Endothelial cell of umbilical vein (primary cell): ENCODE results near the gene ERAP2. TPM values are rescaled to one million over a fixed set of nuclear protein-coding genes. Genes with fewer than 3 reads are reported as not detected.

Source experiments
- BruUV-seq: library from RNA; stranded (reverse); fragments of 400-500 nt; replicated peaks from 2 replicates; lab custom pipeline; 2021; lab: Mats Ljungman, UMichigan
- CTCF ChIA-PET: fragments of 300-600, 350-600 bp; sonication (Branson Sonifier 250); formaldehyde crosslinking; loops from one replicate; lab custom pipeline; 2021; ENCODE audit warnings: antibody characterized with exemption, inconsistent platforms; lab: Charles Lee
- POLR2A ChIA-PET: fragments of 300-600, 350-600 bp; sonication (Branson Sonifier 250); formaldehyde crosslinking; loops from one replicate; lab custom pipeline; 2021; ENCODE audit warnings: antibody characterized with exemption, inconsistent platforms; lab: Charles Lee
- DNase-seq: peaks from one replicate; pipeline ENCODE4 v3.0.0-alpha.2; 2011; ENCODE audit warnings: low read depth, low spot score
- FAIRE-seq: peaks from 2 replicates; lab custom pipeline; 2011; peaks lifted over from hg19 to GRCh38; lab: Jason Lieb, UNC
- H2AFZ ChIP-seq: 2 replicates; pipeline ENCODE4 v1.6.0; 2012; ENCODE audit warnings: low read depth, low read length, control low read depth, inconsistent platforms
- H3K27ac ChIP-seq: 2 replicates; pipeline ENCODE4 v1.5.1; 2011; ENCODE audit warnings: low read depth, mild to moderate bottlenecking, control low read depth, low read length, moderate library complexity; ENCODE audit not compliant: insufficient read depth
- H3K27me3 ChIP-seq, 2 experiments: 2 replicates each; pipeline versions ENCODE4 v1.6.0 to v1.6.1; 2011; ENCODE audit warnings: low read length in 2 of 2, mixed read lengths in 1 of 2; ENCODE audit not compliant: control insufficient read depth in 2 of 2, insufficient read depth in 2 of 2
- H3K36me3 ChIP-seq, 2 experiments: 2 replicates in 1 of 2; 3 replicates in 1 of 2; pipeline ENCODE4 v1.5.1; 2011; ENCODE audit warnings: low read length in 2 of 2, mild to moderate bottlenecking in 1 of 2, moderate library complexity in 1 of 2; ENCODE audit not compliant: control insufficient read depth in 2 of 2, insufficient read depth in 2 of 2; ENCODE audit errors: extremely low read depth in 1 of 2
- H3K4me1 ChIP-seq: 3 replicates; pipeline ENCODE4 v1.5.1; 2011; ENCODE audit warnings: mild to moderate bottlenecking, low read length; ENCODE audit not compliant: control insufficient read depth, insufficient read depth; ENCODE audit errors: extremely low read depth
- H3K4me2 ChIP-seq: 2 replicates; pipeline ENCODE4 v1.6.1; 2011; ENCODE audit warnings: low read length, control low read depth, mixed read lengths; ENCODE audit not compliant: insufficient read depth
- H3K4me3 ChIP-seq, 3 experiments: fragments of 200-600 bp in 1 of 3; sonication (generic), shearing (Covaris generic) in 1 of 3; replicated peaks in 1 of 3; 2 replicates each; pipeline ENCODE4 v1.5.1; 2011 to 2016; ENCODE audit warnings: control low read depth in 3 of 3, low read length in 3 of 3, mild to moderate bottlenecking in 2 of 3, inconsistent platforms in 1 of 3, low read depth in 1 of 3, moderate library complexity in 1 of 3; ENCODE audit not compliant: insufficient read depth in 1 of 3
- H3K79me2 ChIP-seq: 2 replicates; pipeline ENCODE4 v1.6.0; 2012; ENCODE audit warnings: low read length, inconsistent platforms; ENCODE audit not compliant: control insufficient read depth, insufficient read depth
- H3K9ac ChIP-seq: replicated peaks from 2 replicates; pipeline ENCODE3; 2011; ENCODE audit warnings: low read length, control low read depth; ENCODE audit not compliant: insufficient read depth; ENCODE audit errors: extremely low read depth
- H3K9me1 ChIP-seq: replicated peaks from 3 replicates; pipeline ENCODE4 v1.6.0; 2011; ENCODE audit warnings: mild to moderate bottlenecking, low read length; ENCODE audit not compliant: control insufficient read depth, insufficient read depth; ENCODE audit errors: extremely low read depth
- H3K9me3 ChIP-seq: replicated peaks from 2 replicates; pipeline ENCODE4 v1.5.1; 2012; ENCODE audit warnings: low read length, inconsistent platforms; ENCODE audit not compliant: control insufficient read depth, insufficient read depth
- H4K20me1 ChIP-seq: replicated peaks from 2 replicates; pipeline ENCODE3; 2011; ENCODE audit warnings: mild to moderate bottlenecking, low read length; ENCODE audit not compliant: control insufficient read depth, insufficient read depth; ENCODE audit errors: extremely low read depth
- CTCF ChIP-seq, 2 donors: IDR thresholded peaks; 1 replicate in 1 of 2; 2 replicates in 1 of 2; pipeline ENCODE4 v1.5.1; 2011; ENCODE audit warnings: low read length in 2 of 2, mild to moderate bottlenecking in 2 of 2, moderate library complexity in 2 of 2, control low read depth in 1 of 2, inconsistent platforms in 1 of 2, low read depth in 1 of 2; ENCODE audit not compliant: insufficient read depth in 1 of 2; ENCODE audit errors: extremely low read depth in 1 of 2
- EZH2 ChIP-seq: IDR thresholded peaks from 2 replicates; pipeline ENCODE4 v1.6.1; 2012; ENCODE audit warnings: borderline replicate concordance, low read depth, mild to moderate bottlenecking, moderate library complexity, low read length, inconsistent platforms; ENCODE audit not compliant: severe bottlenecking
- FOS ChIP-seq: IDR thresholded peaks from 2 replicates; pipeline ENCODE4 v1.6.1; 2011; ENCODE audit warnings: mild to moderate bottlenecking, low read length, moderate library complexity, borderline replicate concordance; ENCODE audit not compliant: insufficient read depth
- GATA2 ChIP-seq: IDR thresholded peaks from 2 replicates; pipeline ENCODE4 v1.7.0; 2011; ENCODE audit warnings: low read depth, mild to moderate bottlenecking, moderate library complexity, mixed read lengths, low read length; ENCODE audit not compliant: insufficient read length, insufficient read depth
- JUN ChIP-seq: IDR thresholded peaks from 2 replicates; pipeline ENCODE4 v1.6.1; 2011; ENCODE audit warnings: borderline replicate concordance, low read depth; ENCODE audit not compliant: insufficient read length, insufficient read depth
- MYC ChIP-seq: IDR thresholded peaks from one replicate; pipeline ENCODE4 v1.6.1; 2011; ENCODE audit warnings: mild to moderate bottlenecking, low read depth, low read length
- POLR2A ChIP-seq: IDR thresholded peaks from 2 replicates; pipeline ENCODE4 v1.6.1; 2012; ENCODE audit warnings: low read depth, mild to moderate bottlenecking, control low read depth, low read length
- POLR2AphosphoS5 ChIP-seq: IDR thresholded peaks from 2 replicates; pipeline ENCODE4 v1.6.1; 2012; ENCODE audit warnings: low read depth, mild to moderate bottlenecking, control low read depth, low read length, moderate library complexity; ENCODE audit not compliant: insufficient read depth
- dilution Hi-C: fragments of 300-500 bp; cut with MboI; formaldehyde crosslinking; loops from one replicate; pipeline ENCODE4 v1.15.0; 2019; ENCODE audit warnings: low sequenced_read_pairs; ENCODE audit not compliant: extremely low pct_ligation_motif_present
- intact Hi-C: fragments of 100-400 bp; cut with micrococcal nuclease; formaldehyde crosslinking; loops from one replicate; pipeline ENCODE4 v1.10.0; 2022
- polyA plus RNA-seq, 4 experiments: library from polyadenylated mRNA; depleted of rRNA in 3 of 4; stranded (reverse) in 3 of 4; unstranded in 1 of 4; fragments of >200 nt; gene quantifications; 2 replicates each; pipeline versions ENCODE4 v1.2.1 to v1.2.3, GENCODE V29; 2011 to 2012; ENCODE audit warnings: missing spikeins in 1 of 4
- total RNA-seq: library from RNA; stranded (reverse); gene quantifications from 2 replicates; pipeline ENCODE4 v1.2.3, GENCODE V29; 2021
- TF ChIP-seq, protein P1 (sequence below): IDR thresholded peaks from 2 replicates; pipeline ENCODE4 v1.6.1; 2011; ENCODE audit not compliant: insufficient read depth, insufficient read length

ERAP2 gene
- total and polyA plus RNA-seq, 2 donors (not counting 3 experiments of a cell fraction or from before 2014, with no cell fraction given): 3.1 to 10.0 TPM

- Histone ChIP-seq H3K4me1 (no peaks in the 10 kb centered on the region), H3K9me1 (no peaks in the 10 kb centered on the region), H3K27ac (no peak overlapping the region), H3K9ac (no peak overlapping the region), H3K27me3 (no peaks in the 10 kb centered on the region), H3K9me3 (no peaks in the 10 kb centered on the region), H4K20me1 (no peaks in the 10 kb centered on the region), H3K36me3 (peaks cover 2 to 5% of the 10 kb centered on the region in 2 experiments), H3K4me3 (no peak overlapping the region), H3K79me2 (no peaks in the 10 kb centered on the region), H3K4me2 (no peak overlapping the region), H2AFZ (no peak overlapping the region)
- intact Hi-C loops (no loop called here), dilution Hi-C loops (no loop called here)
- POLR2A ChIA-PET: no interaction called here
- FAIRE-seq (no peak), DNase-seq (no peak)
- CTCF ChIA-PET: interaction anchor here (2.5 kb wide), 1 partner anchor 34 kb away, joined by 24 read pairs; no protein-coding TSS in a partner anchor
- no peak for TF ChIP-seq MYC
- no peak for TF ChIP-seq CTCF (IDR thresholded peaks at IDR 0.05; ENCODE audit: extremely low read depth in 1 of 2, insufficient read depth in 1 of 2, low read depth in 1 of 2, low read length in 2 of 2)
- TF ChIP-seq, protein P1, sequence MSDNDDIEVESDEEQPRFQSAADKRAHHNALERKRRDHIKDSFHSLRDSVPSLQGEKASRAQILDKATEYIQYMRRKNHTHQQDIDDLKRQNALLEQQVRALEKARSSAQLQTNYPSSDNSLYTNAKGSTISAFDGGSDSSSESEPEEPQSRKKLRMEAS: no peak
- TF ChIP-seq GATA2: no peak
- TF ChIP-seq FOS: no peak
- TF ChIP-seq EZH2: no peak
- no peak for TF ChIP-seq JUN
- TF ChIP-seq POLR2A: no peak
- TF ChIP-seq POLR2AphosphoS5: no peak
- BruUV-seq: no TSS peak
These were observed 27.0 kb downstream of the ERAP2 start for GRCh38 chr5:96903300-96903699.
